ENCODE measurements around the gene CCDC77. TPM values are rescaled to one million over a fixed set of nuclear protein-coding genes. Genes with fewer than 3 reads are reported as not detected.

CCDC77 gene
- total RNA-seq, 2 experiments from 2014 or later, result 14.4 to 14.7 TPM

- intact Hi-C loops (cut with micrococcal nuclease), result no loop called here
- Mint-ChIP-seq H3K27me3 (peaks cover 4% of the 10 kb centered on the region), H3K4me3 (no peak overlapping the region), H3K27ac (no peak overlapping the region), H3K9me3 (no peaks in the 10 kb centered on the region), H3K36me3 (no peaks in the 10 kb centered on the region), H3K4me1 (ENCODE audit: low read depth) (no peaks in the 10 kb centered on the region)
- ChIA-PET POLR2A (interaction anchor here (0.6 kb wide), 1 partner anchor 965 kb away, joined by 3 read pairs; no protein-coding TSS in a partner anchor), CTCF (interaction anchor here (1.1 to 2.0 kb wide), 3 partner anchors 16 to 27 kb away, joined by 4 to 9 read pairs (median 4); no protein-coding TSS in a partner anchor)
- no peak for DNase-seq
These were observed 67.4 kb downstream of the CCDC77 start for GRCh38 chr12:468671-469389.

GRCh38 chr12:470133-470532 lies 68.7 kb downstream of the CCDC77 start:
- CTCF ChIA-PET, result interaction anchor here (1.1 to 1.5 kb wide), 3 partner anchors 12 to 28 kb away, joined by 3 to 4 read pairs (median 4); no protein-coding TSS in a partner anchor
- POLR2A ChIA-PET, result no interaction called here
- intact Hi-C loops (cut with micrococcal nuclease), result no loop called here
- Mint-ChIP-seq H3K27ac (no peak overlapping the region), H3K9me3 (no peaks in the 10 kb centered on the region), H3K27me3 (peaks cover 4% of the 10 kb centered on the region), H3K4me3 (no peak overlapping the region), H3K36me3 (no peaks in the 10 kb centered on the region), H3K4me1 (ENCODE audit: low read depth) (no peaks in the 10 kb centered on the region)
- no peak for DNase-seq

GRCh38 chr12:473198-473597 lies 71.8 kb downstream of the CCDC77 start:
- Mint-ChIP-seq H3K4me3 (no peak overlapping the region), H3K9me3 (no peaks in the 10 kb centered on the region), H3K27me3 (peaks cover 6% of the 10 kb centered on the region), H3K27ac (no peak overlapping the region), H3K4me1 (ENCODE audit: low read depth) (no peaks in the 10 kb centered on the region), H3K36me3 (no peaks in the 10 kb centered on the region)
- ChIA-PET CTCF (interaction anchor here (1.5 kb wide), 1 partner anchor 31 kb away, joined by 4 read pairs; no protein-coding TSS in a partner anchor), POLR2A (no interaction called here)
- intact Hi-C loops (cut with micrococcal nuclease), result no loop called here
- no peak for DNase-seq

GRCh38 chr12:473863-474577 lies 72.6 kb downstream of the CCDC77 start:
- no peaks in the 10 kb centered on the region for H3K9me3 Mint-ChIP-seq
- POLR2A ChIA-PET, result no interaction called here
- no peak overlapping the region for H3K27ac Mint-ChIP-seq
- no peak for DNase-seq
- no peaks in the 10 kb centered on the region for H3K36me3 Mint-ChIP-seq
- peaks cover 6% of the 10 kb centered on the region for H3K27me3 Mint-ChIP-seq
- no peak overlapping the region for H3K4me3 Mint-ChIP-seq
- CTCF ChIA-PET, result interaction anchor here (1.5 kb wide), 1 partner anchor 32 kb away, joined by 4 read pairs; no protein-coding TSS in a partner anchor
- intact Hi-C loops (cut with micrococcal nuclease), result no loop called here
- H3K4me1 Mint-ChIP-seq (ENCODE audit: low read depth), result no peaks in the 10 kb centered on the region

GRCh38 chr12:475286-475685 lies 73.8 kb downstream of the CCDC77 start:
- ChIA-PET CTCF (no interaction called here), POLR2A (no interaction called here)
- no peaks in the 10 kb centered on the region for H3K4me1 Mint-ChIP-seq (ENCODE audit: low read depth)
- H3K27me3 Mint-ChIP-seq, result peaks cover 6% of the 10 kb centered on the region
- H3K27ac Mint-ChIP-seq, result no peak overlapping the region
- H3K4me3 Mint-ChIP-seq, result no peak overlapping the region
- DNase-seq, result no peak
- H3K36me3 Mint-ChIP-seq, result no peaks in the 10 kb centered on the region
- no peaks in the 10 kb centered on the region for H3K9me3 Mint-ChIP-seq
- intact Hi-C loops (cut with micrococcal nuclease), result no loop called here

- no peak for DNase-seq
- CTCF ChIA-PET, result no interaction called here
- intact Hi-C loops (cut with micrococcal nuclease), result no loop called here
- no peaks in the 10 kb centered on the region for H3K36me3 Mint-ChIP-seq
- H3K27ac Mint-ChIP-seq, result no peak overlapping the region
- peaks cover 8% of the 10 kb centered on the region for H3K27me3 Mint-ChIP-seq
- H3K9me3 Mint-ChIP-seq, result no peaks in the 10 kb centered on the region
- no peak overlapping the region for H3K4me3 Mint-ChIP-seq
- POLR2A ChIA-PET, result no interaction called here
- no peaks in the 10 kb centered on the region for H3K4me1 Mint-ChIP-seq (ENCODE audit: low read depth)
These were observed 77.7 kb downstream of the CCDC77 start for GRCh38 chr12:479161-479560.

GRCh38 chr12:480831-481816 lies 79.7 kb downstream of the CCDC77 start:
- ChIA-PET POLR2A (no interaction called here), CTCF (no interaction called here)
- Mint-ChIP-seq H3K27me3 (peaks cover 8% of the 10 kb centered on the region), H3K27ac (no peak overlapping the region), H3K36me3 (no peaks in the 10 kb centered on the region), H3K9me3 (no peaks in the 10 kb centered on the region), H3K4me3 (no peak overlapping the region), H3K4me1 (ENCODE audit: low read depth) (no peaks in the 10 kb centered on the region)
- no peak for DNase-seq
- intact Hi-C loops (cut with micrococcal nuclease), result no loop called here

GRCh38 chr12:482061-482460 lies 80.6 kb downstream of the CCDC77 start:
- Mint-ChIP-seq H3K27ac (no peak overlapping the region), H3K36me3 (peaks cover 2% of the 10 kb centered on the region), H3K4me3 (no peak overlapping the region), H3K4me1 (ENCODE audit: low read depth) (no peaks in the 10 kb centered on the region), H3K27me3 (peaks cover 12% of the 10 kb centered on the region), H3K9me3 (peaks cover 3% of the 10 kb centered on the region)
- no peak for DNase-seq
- ChIA-PET POLR2A (no interaction called here), CTCF (no interaction called here)
- intact Hi-C loops (cut with micrococcal nuclease), result no loop called here

GRCh38 chr12:484096-484495 lies 82.7 kb downstream of the CCDC77 start:
- intact Hi-C loops (cut with micrococcal nuclease), result no loop called here
- ChIA-PET CTCF (interaction anchor here (1.9 kb wide), 1 partner anchor 64 kb away, joined by 8 read pairs; no protein-coding TSS in a partner anchor), POLR2A (no interaction called here)
- Mint-ChIP-seq H3K4me1 (ENCODE audit: low read depth) (peaks cover 3% of the 10 kb centered on the region), H3K9me3 (peaks cover 14% of the 10 kb centered on the region), H3K4me3 (no peak overlapping the region), H3K27ac (no peak overlapping the region), H3K36me3 (peaks cover 6% of the 10 kb centered on the region), H3K27me3 (peaks cover 13% of the 10 kb centered on the region)
- DNase-seq, result no peak

- H3K4me3 Mint-ChIP-seq, result no peak overlapping the region
- POLR2A ChIA-PET, result no interaction called here
- peaks cover 9% of the 10 kb centered on the region for H3K36me3 Mint-ChIP-seq
- H3K9me3 Mint-ChIP-seq, result peaks cover 32% of the 10 kb centered on the region
- peaks cover 3% of the 10 kb centered on the region for H3K4me1 Mint-ChIP-seq (ENCODE audit: low read depth)
- no peak for DNase-seq
- intact Hi-C loops (cut with micrococcal nuclease), result no loop called here
- CTCF ChIA-PET, result no interaction called here
- H3K27me3 Mint-ChIP-seq, result peaks cover 6% of the 10 kb centered on the region
- no peak overlapping the region for H3K27ac Mint-ChIP-seq
These were observed 88.8 kb downstream of the CCDC77 start for GRCh38 chr12:490260-490659.

Measured in activated CD4-positive, alpha-beta memory T cell treated with anti-CD3 and anti-CD28 coated beads for 36 hours (primary cell).